ENCODE data around the gene ISL2.
"Not testable (repeated sequence)": the region's sequence is repeated elsewhere in the genome, so short reads cannot be mapped to it uniquely, and the experiment has no call there.

The ISL2 gene

DNA sequence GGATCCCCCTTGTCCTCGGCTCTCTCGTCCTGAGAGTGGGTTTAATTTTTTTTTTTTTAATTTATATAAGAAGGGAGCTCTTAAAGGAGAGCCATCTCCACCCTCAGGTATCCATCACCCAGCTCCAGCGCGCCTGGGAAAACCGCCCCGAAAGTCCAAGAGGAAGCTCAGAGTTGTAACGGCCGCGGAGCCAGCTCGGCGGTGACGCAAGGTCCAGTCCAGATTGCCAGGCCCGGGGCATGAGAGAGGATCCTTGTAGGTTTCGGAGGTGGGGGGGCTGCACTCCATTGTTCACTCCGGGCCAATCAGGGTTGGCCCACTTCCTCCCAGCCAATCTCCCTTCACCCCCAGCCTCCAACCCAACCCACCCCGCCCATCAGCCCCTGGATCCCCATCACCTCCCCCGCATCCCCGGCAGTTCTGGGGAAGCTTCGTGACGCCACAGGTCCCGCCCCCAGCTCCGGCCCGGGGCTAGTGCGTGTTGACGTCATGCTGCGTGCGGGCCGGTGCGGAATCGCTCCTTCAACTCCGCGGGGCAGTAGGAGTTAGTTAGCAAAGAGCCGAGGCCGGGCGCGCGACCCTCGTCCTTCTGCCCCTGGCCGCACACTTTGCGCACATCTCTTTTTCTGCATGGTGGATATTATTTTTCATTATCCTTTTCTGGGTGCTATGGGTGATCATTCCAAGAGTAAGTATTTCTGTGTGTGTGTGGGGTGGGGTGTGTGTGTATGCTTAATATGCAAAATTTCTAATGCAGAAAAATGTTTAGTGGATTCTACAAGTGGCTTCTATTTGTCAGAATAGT lies at the start of gene ISL2:
ISL2 (plus strand) TSS at position 520 of the 805 bp plus-strand sequence; CDS start at position 631, 111 bp downstream.
- peak; percentile 67 to 80 for DNase-seq

DNA sequence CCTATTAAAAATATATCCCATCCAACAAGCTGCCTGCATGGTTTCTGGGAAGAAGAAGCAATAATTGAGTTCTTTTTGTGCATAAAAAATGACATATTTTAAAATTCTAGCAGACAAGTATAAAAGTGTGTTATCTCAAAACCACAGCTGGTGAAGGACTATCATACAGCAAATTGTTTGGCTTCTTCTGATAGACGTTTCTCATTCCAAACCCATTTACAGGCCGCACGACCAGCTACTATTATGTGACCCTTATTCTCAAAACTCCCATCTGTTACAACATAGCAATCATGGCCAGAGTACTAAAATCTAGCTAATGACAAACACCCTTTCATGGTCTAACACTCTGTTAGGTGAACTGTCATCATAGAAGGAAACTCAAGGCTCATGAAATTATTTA lies 47.0 kb upstream of the ISL2 start:
- no peak for DNase-seq

DNA sequence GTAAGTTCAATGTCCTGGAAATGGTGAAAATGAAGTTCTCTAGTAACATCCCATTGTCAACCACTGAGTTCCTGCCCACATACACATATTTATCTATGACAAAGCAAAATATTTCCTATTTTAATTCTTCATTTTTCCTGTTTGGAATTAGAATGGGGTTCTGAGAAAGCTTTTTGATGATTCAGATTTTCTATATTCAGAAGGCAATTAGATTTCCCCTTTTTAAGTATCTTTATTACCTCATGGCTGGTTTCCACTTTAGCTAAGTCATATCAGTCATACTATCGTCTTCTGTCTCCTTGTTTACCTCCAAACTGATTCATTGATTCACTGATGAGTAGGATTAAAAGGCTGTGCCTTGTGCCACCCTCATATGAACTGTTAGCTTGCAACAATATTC lies 43.2 kb upstream of the ISL2 start:
- DNase-seq: no peak

DNA sequence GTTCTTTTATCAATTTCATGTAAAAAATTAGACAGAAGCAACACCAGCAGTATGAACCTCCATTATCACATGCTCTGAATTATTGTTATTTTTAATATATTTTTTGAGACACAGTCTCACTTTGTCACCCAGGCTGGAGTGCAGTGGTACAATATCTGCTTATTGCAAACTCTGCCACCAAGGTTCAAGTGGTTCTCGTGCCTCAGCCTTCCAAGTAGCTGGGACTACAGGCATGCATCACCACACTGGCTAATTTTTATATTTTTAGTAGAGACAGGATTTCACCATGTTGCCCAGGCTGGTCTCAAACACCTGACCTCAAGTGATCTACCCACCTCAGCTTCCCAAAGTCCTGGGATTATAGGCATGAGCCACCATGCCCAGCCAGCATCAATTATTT lies 42.1 kb upstream of the ISL2 start:
- not testable (repeated sequence) for DNase-seq

DNA sequence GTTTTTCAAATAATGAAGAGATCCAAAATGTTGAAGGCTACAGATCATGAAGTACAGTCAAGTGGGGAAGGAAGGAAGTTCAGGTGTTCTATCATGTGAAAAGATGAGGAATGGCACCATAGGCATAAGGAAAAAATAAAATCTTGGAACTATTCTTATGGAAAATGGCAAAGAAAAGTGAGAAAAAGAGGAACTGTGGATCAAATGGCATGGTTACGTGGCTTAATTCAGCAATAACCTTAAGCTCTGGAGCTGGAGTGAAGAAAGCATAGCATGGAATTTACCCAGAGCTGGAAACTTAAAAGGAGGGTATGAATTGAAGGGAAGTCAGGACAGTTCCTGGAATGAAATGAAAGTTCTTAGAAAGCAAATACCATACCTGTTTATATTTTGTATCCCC lies 39.7 kb upstream of the ISL2 start:
- DNase-seq: no peak

DNA sequence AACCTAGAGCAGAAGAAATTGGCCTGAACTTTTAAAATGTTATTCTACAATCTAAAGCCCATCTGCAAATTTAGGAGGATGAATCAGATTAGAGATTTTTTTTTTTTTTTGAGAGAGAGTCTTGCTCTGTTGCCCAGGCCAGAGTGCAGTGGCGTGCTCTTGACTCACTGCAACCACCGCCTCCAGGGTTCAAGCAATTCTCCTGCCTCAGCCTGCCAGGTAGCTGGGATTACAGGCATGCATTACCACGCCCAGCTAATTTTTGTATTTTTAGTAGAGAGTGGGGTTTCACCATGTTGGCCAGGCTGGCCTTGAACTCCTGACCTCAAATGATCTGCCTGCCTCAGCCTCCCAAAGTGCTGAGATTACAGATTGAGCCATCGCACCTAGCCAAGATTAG lies 38.6 kb upstream of the ISL2 start:
- not testable (repeated sequence) for DNase-seq

DNA sequence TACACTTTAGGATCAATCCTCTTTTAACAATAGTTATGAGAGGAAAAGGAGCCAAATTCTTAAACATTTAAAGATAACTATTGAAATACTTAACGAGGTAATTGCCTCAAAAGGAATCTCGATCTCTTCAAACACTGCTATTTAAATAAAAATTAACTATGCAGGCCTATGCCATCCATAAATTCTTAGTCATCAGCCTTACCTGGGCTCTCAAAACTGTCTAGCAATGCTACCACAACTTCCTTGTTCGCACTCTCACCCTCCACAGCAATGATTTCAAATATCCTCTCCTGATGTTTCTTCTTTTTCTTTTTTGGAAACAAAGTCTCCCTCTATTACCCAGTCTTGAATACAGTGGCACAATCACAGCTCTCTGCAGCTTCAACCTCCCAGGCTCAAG lies 37.6 kb upstream of the ISL2 start:
- DNase-seq: no peak

DNA sequence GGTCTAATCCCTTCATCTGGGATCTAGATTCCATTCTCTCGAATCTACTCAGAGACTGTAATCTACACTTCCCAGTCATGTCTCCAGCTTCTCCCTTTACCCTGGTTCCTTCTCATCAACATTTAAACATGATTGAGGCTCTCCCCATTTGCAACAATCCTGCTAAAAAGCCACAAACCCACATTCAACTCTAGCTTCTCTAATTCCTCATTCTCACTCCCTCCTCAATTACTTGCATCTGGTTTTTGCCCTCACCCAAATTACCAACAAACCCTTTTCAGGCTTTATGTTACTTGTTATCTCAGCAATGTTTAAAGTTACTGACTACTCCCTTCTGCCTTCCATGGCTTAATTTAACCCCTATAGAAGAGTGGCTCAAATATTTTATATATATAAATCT lies 36.8 kb upstream of the ISL2 start:
- no peak for DNase-seq

DNA sequence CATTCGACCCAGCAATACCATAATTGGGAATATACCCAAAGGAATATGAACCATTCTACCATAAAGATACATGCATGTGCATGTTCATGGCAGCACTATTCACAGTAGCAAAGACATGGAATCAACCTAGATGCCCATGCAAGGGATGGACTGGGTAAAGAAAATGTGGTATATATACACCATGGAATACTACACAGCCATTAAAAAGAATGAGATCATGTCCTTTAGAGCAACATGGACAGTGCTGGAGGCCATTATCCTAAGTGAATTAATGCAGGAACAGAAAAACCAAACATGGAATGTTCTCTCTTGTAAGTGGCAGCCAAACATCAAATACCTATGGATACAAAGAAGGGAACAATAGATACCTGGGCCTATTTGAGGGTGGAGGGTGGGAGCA lies 32.7 kb upstream of the ISL2 start:
- DNase-seq: no peak

DNA sequence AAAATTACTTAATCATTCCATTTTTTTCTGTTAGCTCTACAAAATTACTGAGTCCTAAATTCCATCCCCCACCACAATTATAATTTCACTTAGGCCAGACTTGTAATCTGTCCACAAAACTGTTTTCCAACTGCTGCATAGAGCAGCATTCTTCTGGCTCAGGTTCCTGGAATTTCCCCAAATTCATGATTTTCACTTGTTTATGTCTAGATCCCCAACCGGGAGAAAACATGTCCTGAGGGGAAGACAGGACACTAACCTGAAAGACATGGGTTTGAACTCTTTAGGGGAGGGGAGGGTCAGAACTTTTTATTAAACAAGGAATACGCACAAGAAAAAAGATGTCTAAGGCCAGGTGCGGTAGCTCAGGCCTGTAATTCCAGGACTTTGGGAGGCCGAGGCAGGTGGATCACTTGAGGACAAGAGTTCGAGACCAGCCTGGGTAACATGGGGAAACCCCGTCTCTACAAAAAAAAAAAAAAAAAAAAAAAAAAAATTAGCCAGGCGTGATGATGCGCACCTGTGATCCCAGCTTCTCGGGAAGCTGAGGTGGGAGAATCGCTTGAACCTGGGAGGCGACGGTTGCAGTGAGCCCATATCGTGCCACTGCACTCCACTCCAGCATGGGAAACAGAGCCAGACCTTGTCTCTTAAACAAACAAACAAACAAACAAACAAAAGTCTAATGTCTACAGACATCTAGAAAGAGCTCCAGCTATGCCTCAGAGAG lies 26.8 kb upstream of the ISL2 start:
- no peak for DNase-seq

DNA sequence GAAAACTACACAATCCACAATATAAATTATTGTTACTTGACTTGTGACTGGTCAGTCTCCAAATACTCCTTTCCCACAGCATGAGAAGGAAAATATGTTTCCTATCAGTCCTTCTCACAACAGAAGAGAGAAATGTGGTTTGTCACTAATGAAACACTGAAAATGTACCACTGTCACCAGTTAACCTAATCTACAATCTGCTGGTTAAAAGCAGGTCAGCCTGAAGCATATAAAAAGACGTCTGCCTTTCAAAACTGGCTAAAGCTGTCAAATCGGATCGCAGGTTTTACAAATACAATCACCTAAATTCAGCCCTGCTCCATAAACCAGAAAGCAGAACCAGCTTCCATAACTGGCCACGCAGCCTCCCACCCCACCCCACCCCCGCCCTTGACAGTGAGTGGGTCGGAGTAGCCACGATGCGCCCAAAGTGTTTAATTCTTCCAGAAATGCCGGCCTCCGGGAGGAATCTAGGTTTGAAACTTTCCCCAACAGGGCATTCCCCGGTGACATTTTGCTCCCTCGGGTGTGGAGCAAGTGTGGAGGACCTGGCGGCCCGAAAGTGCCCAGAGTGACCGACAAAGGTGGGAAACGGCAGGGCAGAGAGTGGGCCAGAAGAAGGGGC lies 26.0 kb upstream of the ISL2 start:
- DNase-seq: peak; percentile 6 to 10

DNA sequence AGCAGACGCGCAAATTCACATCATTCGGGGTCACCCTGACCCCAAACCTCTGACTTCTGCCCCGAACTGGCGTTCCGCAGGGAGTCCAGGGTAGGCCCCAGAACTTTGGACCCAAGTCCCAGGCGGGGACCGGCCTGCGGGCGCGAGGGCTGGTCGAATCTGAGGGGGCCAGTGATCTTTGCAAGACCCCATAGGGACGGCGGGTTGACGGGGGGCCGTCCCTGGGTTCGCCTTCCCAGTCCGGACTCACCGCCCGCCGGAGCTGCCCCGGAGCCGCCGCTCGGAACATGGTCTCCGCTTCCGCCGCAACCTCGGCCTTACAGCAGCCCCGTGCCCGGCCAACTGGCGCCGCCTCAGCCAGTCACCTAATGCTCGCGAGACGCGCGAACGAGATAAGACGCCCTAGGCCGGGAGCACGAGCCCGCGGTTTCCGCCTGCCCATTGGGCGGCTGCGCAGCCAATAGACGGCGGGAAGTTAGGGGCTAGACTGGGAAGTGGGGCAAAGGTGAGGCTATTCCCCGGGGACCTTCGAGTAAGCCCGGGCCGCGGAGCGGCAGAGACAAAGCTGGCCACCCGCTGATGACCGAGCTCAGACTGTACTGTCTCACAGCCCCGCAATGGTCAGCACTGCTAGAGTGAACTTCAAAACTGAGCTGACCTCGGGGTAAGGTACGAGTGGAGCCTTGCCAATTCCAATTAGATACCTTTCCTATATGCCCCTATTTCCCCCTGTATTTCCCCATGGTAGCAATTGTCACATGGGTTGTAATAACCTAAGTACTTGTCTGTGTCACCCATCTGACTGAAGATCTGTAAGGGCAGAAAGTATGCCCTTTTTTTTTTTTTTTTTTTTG lies 25.2 kb upstream of the ISL2 start, which contains the start of gene ETFA:
ETFA (minus strand) TSS at position 370 of the 854 bp plus-strand sequence; CDS start at position 289, 81 bp downstream.
- DNase-seq: peak; percentile 91 to 94

DNA sequence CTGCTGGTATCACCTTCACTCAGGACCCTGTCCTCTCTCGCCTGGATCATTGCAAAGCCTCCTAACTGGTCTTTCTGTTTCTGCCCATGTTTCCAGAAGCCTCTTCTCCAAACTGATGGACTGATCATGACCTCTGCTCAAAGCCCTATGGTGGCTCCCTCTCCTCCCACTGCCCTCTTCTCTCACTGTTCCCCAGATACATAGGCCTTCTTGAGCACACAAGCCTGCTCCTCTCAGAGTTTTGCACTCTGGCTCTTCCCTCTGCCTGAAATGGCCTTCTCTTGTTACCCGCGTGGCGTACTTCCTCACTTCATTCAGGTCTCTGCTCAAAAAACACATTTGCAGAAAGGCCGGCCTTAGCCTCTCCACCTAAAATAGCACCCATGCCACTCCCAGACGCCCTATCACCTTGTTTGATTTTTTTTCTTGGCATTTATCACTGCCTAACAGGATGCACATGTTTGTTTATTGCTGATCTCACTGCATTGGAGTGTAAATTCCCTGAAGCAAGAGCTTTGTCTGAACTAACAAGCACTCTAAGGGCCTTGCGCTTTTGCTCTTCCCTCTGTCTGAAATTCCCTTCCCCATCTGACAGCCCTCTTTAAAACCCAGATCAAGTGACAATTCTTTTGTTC lies 23.9 kb upstream of the ISL2 start:
- DNase-seq: no peak

DNA sequence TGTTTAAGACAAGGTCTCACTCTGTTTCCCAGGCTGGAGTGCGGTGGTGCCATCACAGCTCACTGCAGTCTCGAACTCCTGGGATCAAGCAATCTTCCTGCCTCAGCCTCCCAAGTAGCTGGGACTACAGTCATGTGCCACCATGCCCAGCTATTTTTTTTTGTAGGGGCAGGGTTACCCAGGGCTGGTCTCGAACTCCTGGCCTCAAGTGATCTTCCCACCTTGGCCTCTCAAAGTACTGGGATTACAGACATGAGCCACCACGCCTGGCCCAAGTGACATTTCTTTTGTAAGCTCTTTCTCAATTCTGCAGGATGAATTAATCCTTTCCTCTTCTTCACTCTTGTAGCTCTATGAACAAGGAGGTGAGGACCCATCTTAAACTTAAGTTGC lies 23.4 kb upstream of the ISL2 start:
- not testable (repeated sequence) for DNase-seq

DNA sequence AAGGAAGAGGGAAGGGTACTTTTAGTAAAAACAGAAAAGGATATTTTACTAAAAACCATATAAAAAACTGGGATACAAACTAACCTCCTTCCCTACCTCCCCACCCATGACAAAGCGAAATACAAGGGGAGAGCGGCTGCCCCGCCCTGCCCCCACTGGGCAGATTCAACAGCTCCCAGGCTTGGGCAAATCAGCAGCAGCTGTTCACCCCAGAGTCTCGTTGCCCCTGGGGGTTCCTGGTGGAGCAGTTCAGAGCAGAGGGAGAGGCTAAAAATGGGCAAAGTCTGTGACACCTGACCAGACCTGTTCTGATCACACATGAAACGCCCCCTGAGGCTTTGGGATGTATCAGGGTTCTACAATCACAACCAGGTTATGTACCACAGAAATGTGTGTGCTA lies 22.8 kb upstream of the ISL2 start:
- no peak for DNase-seq

DNA sequence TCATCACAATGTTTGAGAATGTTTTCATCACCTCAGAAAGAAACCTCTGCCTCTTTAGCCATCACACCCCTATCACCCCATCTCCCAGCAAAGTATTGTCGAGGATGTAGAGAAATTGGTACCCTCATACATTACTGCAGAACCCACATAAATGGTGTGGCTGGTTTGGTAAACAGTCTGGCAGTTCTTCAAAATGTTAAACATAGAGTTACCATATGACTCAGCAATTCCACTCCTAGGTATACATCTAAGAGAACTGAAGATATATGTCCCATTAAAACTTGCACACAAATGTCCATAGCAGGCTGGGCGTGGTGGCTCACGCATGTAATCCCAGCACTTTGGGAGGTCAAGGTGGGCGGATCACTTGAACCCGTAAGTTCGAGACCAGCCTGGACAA lies 16.6 kb upstream of the ISL2 start:
- no peak for DNase-seq

DNA sequence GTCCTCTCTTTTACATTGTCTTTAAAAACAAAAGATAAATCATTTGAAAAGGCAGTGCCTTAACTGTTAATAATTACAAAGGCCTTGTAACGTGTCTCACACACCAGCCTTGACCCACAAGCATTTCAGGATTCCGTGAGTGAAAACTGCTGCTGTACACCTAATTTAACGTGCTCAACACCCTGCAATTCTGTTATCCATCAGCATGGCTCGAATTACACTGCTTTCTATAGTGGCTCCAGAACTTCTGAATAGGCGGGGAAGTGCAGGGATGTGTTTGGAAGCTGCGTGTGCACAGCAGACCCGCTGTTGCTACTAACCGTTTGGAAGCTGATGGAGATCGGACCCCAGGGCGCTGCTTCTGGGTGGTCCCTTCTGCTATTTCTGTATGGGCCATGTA lies 15.4 kb upstream of the ISL2 start:
- no peak for DNase-seq

DNA sequence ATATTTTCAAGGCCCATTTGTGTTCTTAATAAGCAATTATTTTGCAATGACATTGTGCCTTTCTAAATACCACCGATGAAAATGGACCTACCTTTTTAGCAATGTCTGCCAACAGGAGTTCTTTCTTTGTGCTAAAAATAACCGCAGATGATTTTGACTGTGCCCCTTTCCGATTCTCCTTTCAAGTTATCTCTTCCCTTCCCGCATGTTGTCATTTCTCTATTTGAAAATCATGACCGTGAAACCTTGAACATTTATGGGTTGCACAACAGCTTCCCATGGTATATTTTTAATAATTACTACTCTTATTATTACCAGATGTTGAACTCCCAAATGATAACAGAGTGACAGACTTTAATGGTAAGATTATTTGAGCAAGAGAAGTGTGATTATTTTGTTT lies 15.0 kb upstream of the ISL2 start:
- DNase-seq: no peak

DNA sequence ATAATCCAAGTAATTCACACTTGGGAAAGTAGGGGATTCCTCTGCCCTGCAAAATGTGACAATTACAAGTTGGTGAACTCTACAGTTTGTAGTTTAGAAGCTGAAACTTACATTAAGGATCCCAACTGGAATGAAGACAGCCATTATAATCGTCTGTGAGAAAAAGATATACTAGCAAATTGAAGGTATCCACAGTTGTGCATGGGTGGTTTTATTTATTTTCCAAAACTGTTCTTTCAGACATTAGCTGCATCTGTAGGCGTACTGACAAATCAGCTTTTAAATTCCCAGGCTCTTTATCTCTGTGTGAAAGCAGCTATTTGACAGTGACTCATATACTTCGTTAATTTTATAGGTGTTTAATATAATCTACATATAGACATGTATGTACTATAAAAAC lies 12.5 kb upstream of the ISL2 start:
- no peak for DNase-seq

DNA sequence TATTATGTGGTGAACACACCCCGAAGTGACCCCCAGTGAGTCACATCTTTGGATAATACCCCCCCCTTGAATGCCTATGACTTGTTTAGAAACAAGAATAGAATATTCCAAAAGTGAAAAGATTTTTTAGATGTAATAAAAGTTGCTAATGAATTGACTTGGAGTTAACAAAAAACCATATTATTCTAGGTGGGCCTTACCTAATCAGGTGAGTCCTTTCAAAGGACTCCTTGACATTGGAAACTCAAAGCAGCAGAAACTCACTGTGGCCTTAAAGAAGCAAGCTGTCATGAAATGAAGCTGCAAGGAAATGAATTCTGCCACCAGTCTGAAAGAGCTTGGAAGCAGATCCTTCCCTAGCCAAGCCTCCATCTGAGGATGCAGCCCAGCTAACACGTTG lies 10.9 kb upstream of the ISL2 start:
- DNase-seq: no peak

DNA sequence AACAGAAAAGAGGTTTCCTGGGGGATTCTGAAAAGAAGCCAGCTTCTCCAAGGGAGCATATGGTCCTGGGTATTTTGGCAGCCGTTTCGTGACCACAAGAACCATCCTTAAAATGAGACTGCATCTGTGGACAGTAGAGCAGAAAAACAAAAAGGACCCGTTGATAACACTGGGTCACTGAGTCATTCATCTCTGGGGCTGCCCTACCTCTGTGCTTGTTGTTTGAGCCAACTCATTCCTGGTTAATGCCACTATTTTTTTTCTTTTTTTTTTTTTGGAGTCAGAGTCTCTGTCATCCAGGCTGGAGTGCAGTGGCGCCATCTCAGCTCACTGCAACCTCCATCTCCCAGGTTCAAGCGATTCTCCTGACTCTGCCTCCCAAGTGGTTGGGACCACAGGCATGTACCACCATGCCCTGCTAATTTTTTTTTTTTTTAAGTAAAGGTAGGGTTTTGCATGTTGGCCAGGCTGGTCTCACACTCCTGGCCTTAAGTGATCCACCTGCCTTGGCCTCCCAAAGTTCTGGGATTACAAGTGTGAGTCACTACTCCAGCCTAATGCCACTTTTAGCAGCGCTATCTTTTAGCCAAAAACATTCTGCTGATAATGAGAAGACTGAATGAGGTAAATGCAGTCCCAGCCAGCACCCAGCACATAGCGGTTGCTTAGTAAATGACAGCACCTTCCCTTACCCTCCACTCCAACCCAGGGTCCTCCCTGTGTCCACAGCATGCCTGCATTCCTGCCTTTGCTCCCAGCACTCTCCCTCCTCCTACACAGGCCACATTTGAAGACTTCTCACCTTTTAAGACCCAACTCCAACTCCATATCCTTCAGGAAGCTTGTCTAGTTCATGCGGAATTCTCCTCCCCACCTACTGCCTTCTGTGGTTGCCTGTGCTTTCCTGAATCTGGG lies 9.1 kb upstream of the ISL2 start:
- no peak for DNase-seq
